TTC549 (cell line): ENCODE data around the gene EOLA2.
"Not testable (repeated sequence)": the region's sequence is repeated elsewhere in the genome, so short reads cannot be mapped to it uniquely, and the experiment has no call there.

ENCODE experiments used
- FAIRE-seq: peaks from 2 replicates; lab custom pipeline; 2012; peaks lifted over from hg19 to GRCh38; lab: Jason Lieb, UNC

The EOLA2 gene

DNA sequence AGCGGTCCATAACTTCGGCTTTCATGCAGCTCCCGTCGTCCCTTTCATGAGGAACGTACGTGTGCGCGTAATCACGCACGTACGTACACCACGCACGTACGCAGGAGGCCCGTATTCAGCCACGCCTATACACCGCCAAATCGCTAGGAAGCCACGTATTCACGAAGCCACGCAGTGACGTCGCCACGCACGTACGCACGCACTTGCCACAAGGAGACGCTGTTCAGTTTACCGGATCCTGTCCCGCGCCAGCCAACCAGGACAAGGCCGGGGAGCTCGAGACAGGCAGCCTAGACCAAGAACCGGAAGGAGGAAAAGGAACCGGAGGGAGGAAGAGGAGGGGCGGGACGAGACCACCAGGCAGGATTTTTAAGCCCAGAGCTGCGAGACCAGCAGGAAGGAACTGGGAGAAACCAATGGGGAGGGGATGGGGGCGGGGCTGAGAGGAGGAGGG lies at the start of gene EOLA2:
Gene EOLA2, minus strand, starts transcription at position 65 of the 454 bp plus-strand sequence. CDS start 4,617 bp downstream, outside the sequence.
- peak; percentile 68 for FAIRE-seq

GRCh38 chrX:149987613-149988012 lies 49.3 kb upstream of the EOLA2 start:
- FAIRE-seq = no peak

- no peak for FAIRE-seq
Measured at GRCh38 chrX:149984411-149984810, 46.1 kb upstream of the EOLA2 start.

DNA sequence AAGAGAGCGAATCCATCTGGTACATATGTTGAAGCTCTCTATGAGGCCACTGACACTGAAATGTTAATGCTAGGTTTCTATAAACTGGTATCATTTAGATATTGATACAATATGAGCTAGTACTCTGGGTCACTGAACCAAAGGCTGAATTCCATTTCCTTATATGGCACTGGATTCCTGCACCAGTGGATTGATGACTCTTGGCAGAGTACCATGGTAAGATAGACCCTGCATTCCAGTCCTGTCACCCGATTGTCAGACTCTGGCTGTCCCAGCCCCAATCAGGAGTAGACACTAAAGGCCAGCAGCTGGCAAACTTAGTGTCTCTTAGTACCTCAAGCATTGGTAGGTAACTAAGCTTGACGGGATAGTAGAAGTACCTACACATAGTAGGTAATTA lies 44.0 kb upstream of the EOLA2 start:
- FAIRE-seq = no peak

GRCh38 chrX:149979126-149979644 lies 40.9 kb upstream of the EOLA2 start:
- FAIRE-seq = no peak

GRCh38 chrX:149962859-149963757 lies 24.8 kb upstream of the EOLA2 start:
- peak; percentile 76 for FAIRE-seq

DNA sequence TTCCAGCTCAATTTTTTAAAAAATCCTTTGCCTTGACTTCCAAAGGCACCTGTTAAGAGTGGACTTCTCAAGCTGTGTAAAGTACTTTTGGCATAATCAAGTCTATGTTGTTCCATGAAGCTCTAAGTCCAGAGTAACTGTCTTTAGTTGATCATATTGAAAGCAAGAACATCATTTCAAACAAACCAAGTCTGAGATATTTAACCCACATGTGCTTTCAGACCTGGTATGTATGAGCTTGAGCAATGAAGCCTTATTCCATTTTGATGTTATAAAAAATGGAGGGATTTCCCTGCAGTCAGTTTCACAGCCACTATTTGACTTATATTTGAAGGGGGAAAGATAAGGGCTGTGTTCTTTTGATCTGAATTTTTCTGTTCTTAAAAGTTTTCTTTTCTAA lies 23.7 kb upstream of the EOLA2 start:
- FAIRE-seq = no peak

- FAIRE-seq = no peak
Measured at GRCh38 chrX:149961572-149961971, 23.3 kb upstream of the EOLA2 start.

GRCh38 chrX:149950681-149951080 lies 12.4 kb upstream of the EOLA2 start:
- FAIRE-seq = peak; percentile 17

DNA sequence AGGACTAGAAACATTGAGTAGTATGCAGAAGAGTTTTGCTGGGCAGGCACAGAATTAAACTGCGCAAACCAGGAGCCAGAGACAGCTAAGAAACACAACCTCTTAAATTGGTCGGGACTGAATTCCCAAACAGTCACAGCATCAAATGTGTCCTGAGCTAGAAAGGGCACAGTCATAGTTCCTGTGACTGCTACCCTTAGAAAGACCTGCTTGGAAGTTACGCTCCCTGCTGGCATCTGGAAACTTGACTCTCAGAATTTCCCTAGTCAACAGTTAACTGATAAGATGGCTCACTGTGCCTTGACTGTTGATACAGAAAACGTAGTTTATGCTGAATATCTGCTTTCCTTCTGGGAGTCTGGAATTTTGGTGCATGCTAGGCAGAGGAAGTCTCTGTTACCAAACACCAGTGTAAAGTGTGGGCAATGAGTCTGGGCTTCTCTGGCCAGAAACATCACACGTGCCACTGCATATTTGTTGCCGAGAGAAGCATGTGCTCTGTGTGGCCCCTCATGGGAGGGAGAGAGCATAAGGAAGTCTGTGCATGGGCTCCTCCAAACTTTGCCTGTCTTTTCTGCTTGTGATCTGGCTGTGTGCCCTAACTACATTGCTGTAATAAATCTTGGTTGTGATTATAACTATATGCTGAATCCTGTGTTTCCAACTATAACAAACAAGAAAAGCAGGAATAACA lies 11.6 kb upstream of the EOLA2 start:
- no peak for FAIRE-seq

DNA sequence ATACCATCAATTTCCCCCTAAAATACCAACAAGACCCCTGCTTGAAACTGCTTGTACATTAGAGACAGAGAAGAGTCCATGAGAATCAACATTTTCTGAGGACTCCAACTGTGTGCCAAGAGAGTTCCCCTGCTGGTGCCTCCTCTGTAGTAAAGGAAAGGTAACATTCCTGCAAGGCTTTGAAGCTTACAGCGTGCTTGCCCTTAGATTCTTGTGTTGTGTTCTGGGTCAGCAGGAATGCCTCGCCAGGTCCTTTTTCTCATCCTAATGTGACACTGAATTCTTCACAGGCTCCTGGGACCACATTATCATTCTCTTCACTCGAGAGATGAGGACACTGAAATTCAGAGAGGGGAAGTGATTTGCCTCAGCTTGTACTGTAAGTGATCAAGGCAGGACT lies 9.7 kb upstream of the EOLA2 start:
- no peak for FAIRE-seq

- not testable (repeated sequence) for FAIRE-seq
Measured at GRCh38 chrX:149946932-149947331, 8.6 kb upstream of the EOLA2 start.

- not testable (repeated sequence) for FAIRE-seq
Measured at GRCh38 chrX:149945820-149946219, 7.5 kb upstream of the EOLA2 start.

GRCh38 chrX:149945087-149945670 lies 6.9 kb upstream of the EOLA2 start:
- not testable (repeated sequence) for FAIRE-seq

GRCh38 chrX:149940674-149941024 lies 2.4 kb upstream of the EOLA2 start:
- FAIRE-seq = not testable (repeated sequence)

- FAIRE-seq = peak; percentile 41
Measured at GRCh38 chrX:149939905-149940673, 1.8 kb upstream of the EOLA2 start.

- FAIRE-seq = no peak
Measured at GRCh38 chrX:149939655-149939904, 1.3 kb upstream of the EOLA2 start.

GRCh38 chrX:149938881-149939654 lies 777 bp upstream of the EOLA2 start:
- FAIRE-seq = no peak

DNA sequence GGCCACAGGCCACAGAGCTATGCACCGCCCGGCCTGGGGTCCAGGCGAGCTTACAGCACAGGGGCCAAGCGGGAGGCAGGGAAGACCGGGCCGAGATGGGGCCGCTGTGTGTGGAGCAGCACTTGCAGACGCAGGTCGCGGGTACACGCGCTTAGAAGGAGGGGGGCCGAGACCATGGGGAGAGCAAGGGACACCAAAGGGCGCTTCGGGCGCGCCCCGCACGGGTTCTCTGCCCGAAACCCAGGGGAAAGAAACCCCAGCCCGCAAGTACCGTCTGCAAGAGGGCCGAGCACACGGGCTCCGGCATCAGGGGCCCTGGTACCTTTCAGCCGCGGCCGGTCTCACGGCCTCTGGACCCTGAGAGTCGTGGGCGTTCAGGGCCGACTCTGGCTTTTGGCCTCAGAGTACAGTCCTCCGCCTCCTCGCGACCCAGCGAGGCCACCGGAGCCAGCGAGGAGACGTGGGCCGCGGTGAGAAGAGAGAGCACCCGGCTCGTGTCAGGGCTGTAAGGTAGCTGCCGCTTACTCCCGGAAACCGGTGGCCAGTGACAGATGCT lies 342 bp downstream of the EOLA2 start:
- FAIRE-seq = no peak

DNA sequence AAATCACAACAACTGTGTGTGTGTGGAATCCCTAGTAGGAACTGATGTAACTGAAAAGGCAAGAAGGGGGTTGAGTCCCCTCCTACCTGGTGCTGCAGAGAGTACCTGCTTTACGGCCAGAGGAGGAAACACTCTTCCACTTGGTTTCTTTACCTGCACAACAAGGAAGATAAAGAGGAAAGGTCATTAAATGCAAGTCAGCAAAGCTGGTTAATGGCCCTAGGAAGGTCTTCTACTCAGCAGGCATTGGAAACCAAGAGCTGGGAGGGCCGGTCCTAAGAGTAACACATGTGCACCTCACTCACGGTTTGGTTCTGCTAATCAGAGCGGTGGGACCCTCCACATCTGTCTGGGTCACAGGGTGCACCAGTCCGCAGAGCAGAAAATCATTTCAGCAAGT lies 963 bp downstream of the EOLA2 start:
- FAIRE-seq = not testable (repeated sequence)

DNA sequence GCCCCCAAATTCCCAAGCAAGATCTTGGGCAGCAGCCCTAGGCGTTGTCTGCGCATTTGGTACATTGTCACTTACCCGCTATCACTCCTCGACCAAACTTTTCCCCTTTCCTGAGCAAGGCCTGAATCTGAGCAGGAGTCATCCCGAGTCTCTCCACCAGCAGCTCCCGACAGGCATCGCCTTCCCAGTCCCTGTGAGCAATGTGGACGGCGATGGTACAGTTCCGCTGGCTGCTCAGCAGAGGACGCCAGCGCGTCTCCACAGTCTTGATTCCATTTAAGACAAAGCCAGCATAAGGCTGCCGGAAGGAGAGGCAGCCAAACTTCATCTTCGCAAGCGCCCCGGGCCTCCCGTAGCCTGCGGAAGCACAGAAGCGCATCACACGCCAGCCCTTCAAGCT lies 4.7 kb downstream of the EOLA2 start:
- not testable (repeated sequence) for FAIRE-seq
